ENCODE data around the gene ZNF135. TPM values are rescaled to one million over a fixed set of nuclear protein-coding genes. Genes with fewer than 3 reads are reported as not detected.

Gene ZNF135
- total and polyA plus RNA-seq, 2 of the 13 experiments (the other 11 are each of a cell fraction or from before 2014, with no cell fraction given) = not detected

- TF ChIP-seq BCL3 (CRISPR knock-in tag; IDR thresholded peaks at IDR 0.05) (no peak), TP53 (CRISPR knock-in tag; conservative IDR thresholded peaks at IDR 0.05) (no peak), STAT5B (CRISPR knock-in tag; IDR thresholded peaks at IDR 0.05) (no peak), ZNF432 (CRISPR knock-in tag; IDR thresholded peaks at IDR 0.05; ENCODE audit: borderline replicate concordance) (no peak), ZNF790 (CRISPR knock-in tag; IDR thresholded peaks at IDR 0.05; ENCODE audit: borderline replicate concordance) (no peak), MED13 (CRISPR knock-in tag; IDR thresholded peaks at IDR 0.05) (no peak), ZNF558 (CRISPR knock-in tag; IDR thresholded peaks at IDR 0.05; ENCODE audit: borderline replicate concordance) (no peak), ZNF317 (CRISPR knock-in tag; IDR thresholded peaks at IDR 0.05) (no peak), NR3C1 (CRISPR knock-in tag; IDR thresholded peaks at IDR 0.05) (no peak), ZNF329 (CRISPR knock-in tag; IDR thresholded peaks at IDR 0.05; ENCODE audit: low read depth) (no peak), KAT2B (IDR thresholded peaks at IDR 0.05; ENCODE audit: borderline replicate concordance, low read depth, low read length) (no peak), FOXA1 (IDR thresholded peaks at IDR 0.05) (no peak), FOXA1 (CRISPR knock-in tag; IDR thresholded peaks at IDR 0.05) (no peak), ZFP91 (CRISPR knock-in tag; IDR thresholded peaks at IDR 0.05; ENCODE audit: borderline replicate concordance) (no peak; the same call in 1 of the 2 replicates), NR2C2 (CRISPR knock-in tag; IDR thresholded peaks at IDR 0.05; ENCODE audit: borderline replicate concordance) (no peak), ETV5 (CRISPR knock-in tag; IDR thresholded peaks at IDR 0.05; ENCODE audit: borderline replicate concordance) (peak; percentile 34; the same call in 1 of the 2 replicates), ZNF350 (CRISPR knock-in tag; IDR thresholded peaks at IDR 0.05; ENCODE audit: borderline replicate concordance, low read depth) (peak; percentile 60; the same call in 1 of the 2 replicates), RFXAP (CRISPR knock-in tag; IDR thresholded peaks at IDR 0.05; ENCODE audit: borderline replicate concordance) (no peak)
- TF ChIP-seq, protein P1, sequence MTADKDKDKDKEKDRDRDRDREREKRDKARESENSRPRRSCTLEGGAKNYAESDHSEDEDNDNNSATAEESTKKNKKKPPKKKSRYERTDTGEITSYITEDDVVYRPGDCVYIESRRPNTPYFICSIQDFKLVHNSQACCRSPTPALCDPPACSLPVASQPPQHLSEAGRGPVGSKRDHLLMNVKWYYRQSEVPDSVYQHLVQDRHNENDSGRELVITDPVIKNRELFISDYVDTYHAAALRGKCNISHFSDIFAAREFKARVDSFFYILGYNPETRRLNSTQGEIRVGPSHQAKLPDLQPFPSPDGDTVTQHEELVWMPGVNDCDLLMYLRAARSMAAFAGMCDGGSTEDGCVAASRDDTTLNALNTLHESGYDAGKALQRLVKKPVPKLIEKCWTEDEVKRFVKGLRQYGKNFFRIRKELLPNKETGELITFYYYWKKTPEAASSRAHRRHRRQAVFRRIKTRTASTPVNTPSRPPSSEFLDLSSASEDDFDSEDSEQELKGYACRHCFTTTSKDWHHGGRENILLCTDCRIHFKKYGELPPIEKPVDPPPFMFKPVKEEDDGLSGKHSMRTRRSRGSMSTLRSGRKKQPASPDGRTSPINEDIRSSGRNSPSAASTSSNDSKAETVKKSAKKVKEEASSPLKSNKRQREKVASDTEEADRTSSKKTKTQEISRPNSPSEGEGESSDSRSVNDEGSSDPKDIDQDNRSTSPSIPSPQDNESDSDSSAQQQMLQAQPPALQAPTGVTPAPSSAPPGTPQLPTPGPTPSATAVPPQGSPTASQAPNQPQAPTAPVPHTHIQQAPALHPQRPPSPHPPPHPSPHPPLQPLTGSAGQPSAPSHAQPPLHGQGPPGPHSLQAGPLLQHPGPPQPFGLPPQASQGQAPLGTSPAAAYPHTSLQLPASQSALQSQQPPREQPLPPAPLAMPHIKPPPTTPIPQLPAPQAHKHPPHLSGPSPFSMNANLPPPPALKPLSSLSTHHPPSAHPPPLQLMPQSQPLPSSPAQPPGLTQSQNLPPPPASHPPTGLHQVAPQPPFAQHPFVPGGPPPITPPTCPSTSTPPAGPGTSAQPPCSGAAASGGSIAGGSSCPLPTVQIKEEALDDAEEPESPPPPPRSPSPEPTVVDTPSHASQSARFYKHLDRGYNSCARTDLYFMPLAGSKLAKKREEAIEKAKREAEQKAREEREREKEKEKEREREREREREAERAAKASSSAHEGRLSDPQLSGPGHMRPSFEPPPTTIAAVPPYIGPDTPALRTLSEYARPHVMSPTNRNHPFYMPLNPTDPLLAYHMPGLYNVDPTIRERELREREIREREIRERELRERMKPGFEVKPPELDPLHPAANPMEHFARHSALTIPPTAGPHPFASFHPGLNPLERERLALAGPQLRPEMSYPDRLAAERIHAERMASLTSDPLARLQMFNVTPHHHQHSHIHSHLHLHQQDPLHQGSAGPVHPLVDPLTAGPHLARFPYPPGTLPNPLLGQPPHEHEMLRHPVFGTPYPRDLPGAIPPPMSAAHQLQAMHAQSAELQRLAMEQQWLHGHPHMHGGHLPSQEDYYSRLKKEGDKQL (CRISPR knock-in tag; IDR thresholded peaks at IDR 0.05; ENCODE audit: low read depth) = no peak
- TF ChIP-seq, protein P2, sequence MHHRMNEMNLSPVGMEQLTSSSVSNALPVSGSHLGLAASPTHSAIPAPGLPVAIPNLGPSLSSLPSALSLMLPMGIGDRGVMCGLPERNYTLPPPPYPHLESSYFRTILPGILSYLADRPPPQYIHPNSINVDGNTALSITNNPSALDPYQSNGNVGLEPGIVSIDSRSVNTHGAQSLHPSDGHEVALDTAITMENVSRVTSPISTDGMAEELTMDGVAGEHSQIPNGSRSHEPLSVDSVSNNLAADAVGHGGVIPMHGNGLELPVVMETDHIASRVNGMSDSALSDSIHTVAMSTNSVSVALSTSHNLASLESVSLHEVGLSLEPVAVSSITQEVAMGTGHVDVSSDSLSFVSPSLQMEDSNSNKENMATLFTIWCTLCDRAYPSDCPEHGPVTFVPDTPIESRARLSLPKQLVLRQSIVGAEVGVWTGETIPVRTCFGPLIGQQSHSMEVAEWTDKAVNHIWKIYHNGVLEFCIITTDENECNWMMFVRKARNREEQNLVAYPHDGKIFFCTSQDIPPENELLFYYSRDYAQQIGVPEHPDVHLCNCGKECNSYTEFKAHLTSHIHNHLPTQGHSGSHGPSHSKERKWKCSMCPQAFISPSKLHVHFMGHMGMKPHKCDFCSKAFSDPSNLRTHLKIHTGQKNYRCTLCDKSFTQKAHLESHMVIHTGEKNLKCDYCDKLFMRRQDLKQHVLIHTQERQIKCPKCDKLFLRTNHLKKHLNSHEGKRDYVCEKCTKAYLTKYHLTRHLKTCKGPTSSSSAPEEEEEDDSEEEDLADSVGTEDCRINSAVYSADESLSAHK (CRISPR knock-in tag; IDR thresholded peaks at IDR 0.05; ENCODE audit: borderline replicate concordance) = no peak
Observed at GRCh38 chr19:58038688-58039204, 20.3 kb upstream of the ZNF135 start (continued).

All from HepG2 (cell line).